H1 (cell line): ENCODE measurements around the gene DPYD.

Source experiments
- ATF3 ChIP-seq: IDR thresholded peaks from 2 replicates; pipeline ENCODE4 v1.6.1; 2011; ENCODE audit warnings: low read depth, mild to moderate bottlenecking, low read length; ENCODE audit not compliant: insufficient read depth
- CTCF ChIP-seq, 3 experiments: IDR thresholded peaks; 1 replicate in 2 of 3; 2 replicates in 1 of 3; pipeline versions ENCODE4 v1.5.1 to v1.6.1; 2011; ENCODE audit warnings: low read length in 3 of 3, mild to moderate bottlenecking in 3 of 3, inconsistent platforms in 2 of 3, low read depth in 1 of 3, moderate library complexity in 1 of 3; ENCODE audit not compliant: insufficient read depth in 1 of 3; ENCODE audit errors: control extremely low read depth in 1 of 3
- EGR1 ChIP-seq: IDR thresholded peaks from 2 replicates; pipeline ENCODE4 v1.6.1; 2011; ENCODE audit warnings: low read depth, low read length, borderline replicate concordance
- POLR2A ChIP-seq, 2 experiments: IDR thresholded peaks; 1 replicate in 1 of 2; 2 replicates in 1 of 2; pipeline ENCODE4 v1.6.1; 2011; ENCODE audit warnings: low read depth in 2 of 2, low read length in 2 of 2, mild to moderate bottlenecking in 2 of 2; ENCODE audit errors: control extremely low read depth in 1 of 2
- POLR2AphosphoS5 ChIP-seq: IDR thresholded peaks from 2 replicates; pipeline ENCODE4 v1.6.1; 2011; ENCODE audit warnings: low read depth, low read length

DNA sequence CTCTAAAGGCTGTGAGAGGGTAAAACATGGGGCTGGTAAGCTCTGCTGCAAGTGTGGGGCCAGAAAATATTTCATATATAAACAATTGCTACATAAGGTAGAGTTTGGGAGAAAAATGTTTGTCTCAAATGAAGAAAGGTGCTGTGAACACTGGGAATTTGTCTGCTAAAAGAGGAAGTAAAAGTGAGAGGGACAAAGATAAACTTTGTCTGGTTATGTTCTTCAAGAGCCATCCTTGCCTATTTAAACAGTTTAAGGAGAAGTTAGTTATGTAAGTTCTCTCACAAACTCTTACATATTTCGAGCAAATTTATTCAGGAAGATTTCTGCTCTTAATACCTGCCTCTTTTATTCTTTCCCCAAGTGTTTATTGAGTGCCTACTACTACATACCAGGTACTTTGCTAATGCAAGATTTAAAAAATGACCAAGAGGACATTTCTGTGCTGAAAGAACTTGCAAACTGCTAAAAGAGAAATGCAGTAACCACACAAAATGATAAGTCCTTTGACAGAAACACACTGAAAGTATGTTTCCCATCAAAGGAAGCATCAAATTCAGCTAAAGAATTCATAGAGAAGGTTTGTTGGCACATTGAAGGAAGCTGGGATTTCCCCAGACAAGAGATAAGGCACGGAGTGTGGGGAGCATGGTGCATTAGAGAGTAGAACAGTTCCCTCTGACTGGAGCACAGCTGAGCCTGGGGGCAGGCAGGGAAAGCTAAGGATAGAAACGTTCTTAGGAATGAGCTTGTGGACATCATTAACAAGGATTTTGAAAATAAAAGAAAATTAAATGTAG, 650.1 kb downstream of the DPYD start:
- TF ChIP-seq POLR2AphosphoS5: no peak
- TF ChIP-seq ATF3: no peak
- no peak for TF ChIP-seq POLR2A (IDR thresholded peaks at IDR 0.05; ENCODE audit: control extremely low read depth in 1 of 2, low read depth in 2 of 2, low read length in 2 of 2)
- TF ChIP-seq EGR1: no peak
- TF ChIP-seq CTCF (IDR thresholded peaks at IDR 0.05; ENCODE audit: control extremely low read depth in 1 of 3, insufficient read depth in 1 of 3, low read depth in 1 of 3, low read length in 3 of 3): no peak
